Activated CD8-positive, alpha-beta memory T cell treated with anti-CD3 and anti-CD28 coated beads, Interleukin-2, amount 50 U/mL, for 24 hours (primary cell): ENCODE data around the gene STAT6.

Experiments
- DNase-seq: peaks from one replicate; pipeline ENCODE4 v3.0.0-alpha.2; 2020; ENCODE audit errors: extremely low read depth

The STAT6 gene, protein sequence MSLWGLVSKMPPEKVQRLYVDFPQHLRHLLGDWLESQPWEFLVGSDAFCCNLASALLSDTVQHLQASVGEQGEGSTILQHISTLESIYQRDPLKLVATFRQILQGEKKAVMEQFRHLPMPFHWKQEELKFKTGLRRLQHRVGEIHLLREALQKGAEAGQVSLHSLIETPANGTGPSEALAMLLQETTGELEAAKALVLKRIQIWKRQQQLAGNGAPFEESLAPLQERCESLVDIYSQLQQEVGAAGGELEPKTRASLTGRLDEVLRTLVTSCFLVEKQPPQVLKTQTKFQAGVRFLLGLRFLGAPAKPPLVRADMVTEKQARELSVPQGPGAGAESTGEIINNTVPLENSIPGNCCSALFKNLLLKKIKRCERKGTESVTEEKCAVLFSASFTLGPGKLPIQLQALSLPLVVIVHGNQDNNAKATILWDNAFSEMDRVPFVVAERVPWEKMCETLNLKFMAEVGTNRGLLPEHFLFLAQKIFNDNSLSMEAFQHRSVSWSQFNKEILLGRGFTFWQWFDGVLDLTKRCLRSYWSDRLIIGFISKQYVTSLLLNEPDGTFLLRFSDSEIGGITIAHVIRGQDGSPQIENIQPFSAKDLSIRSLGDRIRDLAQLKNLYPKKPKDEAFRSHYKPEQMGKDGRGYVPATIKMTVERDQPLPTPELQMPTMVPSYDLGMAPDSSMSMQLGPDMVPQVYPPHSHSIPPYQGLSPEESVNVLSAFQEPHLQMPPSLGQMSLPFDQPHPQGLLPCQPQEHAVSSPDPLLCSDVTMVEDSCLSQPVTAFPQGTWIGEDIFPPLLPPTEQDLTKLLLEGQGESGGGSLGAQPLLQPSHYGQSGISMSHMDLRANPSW

DNA sequence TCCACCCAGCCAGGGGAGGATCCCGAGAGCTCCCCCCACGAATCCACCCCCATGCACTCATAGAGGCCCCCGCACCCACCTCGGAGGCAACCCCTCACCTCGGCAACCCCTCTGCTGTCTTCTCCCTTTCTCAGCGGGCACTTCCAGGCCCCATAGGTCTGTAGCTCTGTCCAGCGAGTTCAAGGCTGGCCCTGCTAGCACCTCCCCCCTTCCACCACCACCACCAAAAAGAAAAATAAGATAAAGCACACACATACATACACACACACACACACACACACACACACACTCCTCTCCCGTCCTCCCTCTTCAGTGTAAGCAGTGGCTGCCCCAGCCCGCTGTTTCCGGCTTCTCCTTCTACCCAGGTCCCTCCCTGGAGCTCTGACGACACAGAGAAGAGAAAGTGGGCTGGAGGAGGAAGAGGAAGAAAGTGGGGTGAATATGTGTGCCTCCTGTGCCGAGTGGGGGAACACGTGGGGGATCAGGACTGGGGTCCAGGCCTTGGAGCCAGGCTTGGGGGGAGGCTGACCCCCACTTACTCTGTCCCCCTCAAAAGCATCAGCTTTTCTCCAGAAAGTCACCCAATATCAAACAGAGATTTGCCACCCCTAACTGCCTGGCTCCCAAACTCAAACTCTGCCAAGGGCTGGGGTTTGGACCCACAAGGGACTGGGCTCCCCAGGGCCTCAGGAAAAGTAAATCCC lies at the start of gene STAT6:
Gene STAT6 (minus strand): TSS at position 332 of the 704 bp plus-strand sequence. CDS start 3,084 bp downstream, outside the sequence.
- no peak for DNase-seq

GRCh38 chr12:57160741-57161140 lies 49.6 kb upstream of the STAT6 start:
- no peak for DNase-seq

DNA sequence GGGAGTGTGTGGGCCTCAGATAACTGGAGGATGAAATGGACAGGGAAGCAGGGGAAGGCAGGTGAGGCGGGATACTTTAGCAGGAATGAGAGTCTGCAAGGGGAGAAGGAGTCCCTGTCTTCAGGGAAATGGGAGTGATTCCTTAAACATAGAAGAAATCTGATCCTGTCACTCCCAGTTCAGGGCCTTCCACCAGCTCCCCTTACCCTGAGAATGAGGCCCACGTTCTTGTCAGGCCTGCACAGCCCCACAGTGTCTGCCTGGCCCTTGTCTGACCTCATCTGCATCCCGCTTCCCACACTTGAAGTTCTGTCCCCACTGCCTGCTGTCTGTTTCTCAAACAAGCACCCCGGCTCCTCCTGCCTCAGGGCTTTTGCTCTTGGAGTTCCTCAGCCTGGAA lies 48.9 kb upstream of the STAT6 start:
- DNase-seq, result no peak

GRCh38 chr12:57159311-57159710 lies 48.1 kb upstream of the STAT6 start:
- DNase-seq, result no peak

- no peak for DNase-seq
Measured at GRCh38 chr12:57158665-57159064, 47.5 kb upstream of the STAT6 start.

GRCh38 chr12:57158186-57158585 lies 47.0 kb upstream of the STAT6 start:
- no peak for DNase-seq

DNA sequence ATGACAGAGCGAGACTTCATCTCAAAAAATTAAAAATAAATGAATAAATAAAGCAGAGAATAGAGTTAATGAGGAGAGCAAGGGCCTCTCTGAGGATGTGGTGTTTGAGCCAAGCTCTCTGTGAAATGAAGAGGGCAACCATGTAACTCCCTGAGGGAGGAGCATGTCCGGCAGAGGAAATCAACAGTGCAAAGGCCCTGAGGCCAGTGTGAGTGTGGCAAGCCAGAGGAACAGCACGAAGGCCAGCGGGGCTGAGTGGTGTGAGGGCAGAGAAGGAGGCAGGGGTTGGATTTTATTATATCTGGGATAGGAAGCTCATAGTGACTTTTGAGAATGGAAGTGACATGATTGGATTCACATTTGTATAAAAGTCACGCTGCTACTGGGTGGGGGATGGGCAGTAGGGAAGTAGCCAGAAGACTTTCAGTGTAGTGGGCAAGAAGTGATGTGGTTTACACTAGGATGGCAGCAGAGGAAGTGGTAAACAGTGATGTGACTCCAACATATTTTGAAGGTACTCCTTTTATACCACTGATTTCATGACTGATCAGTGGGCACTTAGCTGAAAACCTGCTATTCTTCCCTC lies 46.5 kb upstream of the STAT6 start:
- DNase-seq, result no peak

GRCh38 chr12:57156701-57157403 lies 45.7 kb upstream of the STAT6 start:
- no peak for DNase-seq

GRCh38 chr12:57154804-57155434 lies 43.8 kb upstream of the STAT6 start:
- DNase-seq, result no peak

DNA sequence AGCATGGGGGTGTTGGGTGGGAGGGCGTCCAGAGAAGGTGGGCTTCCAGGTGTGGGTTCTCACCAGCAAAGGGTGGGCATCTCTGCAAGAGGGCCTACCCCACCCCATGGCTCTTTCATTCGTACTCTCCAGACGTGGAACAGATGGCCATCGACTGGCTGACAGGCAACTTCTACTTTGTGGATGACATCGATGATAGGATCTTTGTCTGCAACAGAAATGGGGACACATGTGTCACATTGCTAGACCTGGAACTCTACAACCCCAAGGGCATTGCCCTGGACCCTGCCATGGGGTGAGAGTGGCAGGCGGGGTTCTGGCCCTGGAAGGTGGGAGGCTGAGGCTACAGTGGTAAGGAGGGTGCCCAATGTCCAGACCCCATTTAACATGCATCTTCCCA lies 42.9 kb upstream of the STAT6 start:
- no peak for DNase-seq

- no peak for DNase-seq
Measured at GRCh38 chr12:57153415-57153997, 42.3 kb upstream of the STAT6 start.

- no peak for DNase-seq
Measured at GRCh38 chr12:57152639-57153038, 41.5 kb upstream of the STAT6 start.

DNA sequence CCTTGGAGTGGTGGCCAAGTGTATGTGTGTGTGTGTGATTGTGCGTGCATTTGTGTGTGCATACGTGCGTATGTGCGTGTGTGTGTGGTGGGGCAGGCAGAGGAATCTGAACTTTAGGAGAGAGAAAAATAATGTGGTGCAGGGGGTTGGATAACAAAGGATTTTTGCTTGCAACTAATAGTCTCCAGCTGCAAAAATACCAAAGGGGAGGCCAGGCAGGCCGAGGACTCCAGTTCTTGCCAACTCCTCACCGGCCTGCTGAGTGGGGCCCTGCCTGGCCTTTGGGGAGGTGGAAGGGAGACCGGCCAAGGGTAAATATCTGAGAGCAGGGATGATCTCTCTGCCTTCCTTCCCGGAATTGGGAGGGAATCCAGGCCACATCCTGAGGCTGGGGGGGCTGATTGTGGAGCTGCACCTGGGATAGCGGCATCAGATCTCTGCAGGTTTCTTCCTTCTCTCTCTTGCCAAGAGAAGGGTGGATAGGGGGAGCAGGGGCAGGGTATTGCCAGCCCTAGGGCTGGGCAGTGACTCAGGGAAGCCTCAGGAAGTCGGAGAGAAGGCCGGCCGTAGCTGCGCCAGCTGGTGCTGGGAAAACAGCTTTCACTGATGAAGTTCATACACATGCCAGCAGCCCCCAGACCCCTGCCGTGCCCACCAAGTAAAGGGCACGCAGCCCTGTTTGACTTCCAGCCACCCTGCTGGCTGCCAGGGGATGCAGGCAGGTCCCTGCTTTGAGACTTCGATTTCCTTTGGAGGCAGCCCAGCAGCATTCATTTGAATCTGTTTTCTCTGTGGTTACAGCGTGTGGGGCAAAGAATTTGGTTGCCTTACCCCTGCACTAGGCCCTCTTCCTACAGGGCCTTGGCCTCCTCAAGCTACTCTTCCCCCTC lies 40.8 kb upstream of the STAT6 start:
- DNase-seq, result no peak

DNA sequence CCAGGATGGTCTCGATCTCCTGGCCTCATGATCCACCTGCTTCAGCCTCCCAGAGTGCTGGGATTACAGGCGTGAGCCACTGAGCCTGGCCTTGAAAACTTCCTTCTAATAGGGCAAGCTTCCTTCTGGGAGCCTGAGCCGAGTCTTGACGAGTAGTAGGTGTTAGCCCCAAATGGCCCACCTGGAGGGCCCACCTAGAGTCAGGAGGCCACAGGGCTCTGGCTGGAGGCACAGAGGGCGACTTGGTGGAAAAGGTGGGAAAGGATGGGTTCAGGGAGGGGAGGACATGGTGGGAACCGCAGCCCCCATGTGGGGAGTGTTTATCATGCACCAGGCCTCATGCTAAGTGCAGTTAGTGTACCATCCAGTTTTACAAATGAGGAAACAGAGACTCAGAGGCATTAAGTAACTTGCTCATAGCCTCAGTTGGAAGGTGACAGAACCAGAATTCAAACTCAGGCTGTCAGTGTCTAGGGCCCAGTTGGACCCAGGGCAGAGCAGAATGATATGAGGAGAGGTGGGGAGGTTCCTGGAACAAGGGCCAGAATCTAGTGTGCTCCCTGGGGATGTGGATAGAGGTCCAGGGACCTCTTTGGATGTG lies 39.3 kb upstream of the STAT6 start:
- DNase-seq, result no peak

GRCh38 chr12:57149245-57149900 lies 38.2 kb upstream of the STAT6 start:
- DNase-seq, result no peak

DNA sequence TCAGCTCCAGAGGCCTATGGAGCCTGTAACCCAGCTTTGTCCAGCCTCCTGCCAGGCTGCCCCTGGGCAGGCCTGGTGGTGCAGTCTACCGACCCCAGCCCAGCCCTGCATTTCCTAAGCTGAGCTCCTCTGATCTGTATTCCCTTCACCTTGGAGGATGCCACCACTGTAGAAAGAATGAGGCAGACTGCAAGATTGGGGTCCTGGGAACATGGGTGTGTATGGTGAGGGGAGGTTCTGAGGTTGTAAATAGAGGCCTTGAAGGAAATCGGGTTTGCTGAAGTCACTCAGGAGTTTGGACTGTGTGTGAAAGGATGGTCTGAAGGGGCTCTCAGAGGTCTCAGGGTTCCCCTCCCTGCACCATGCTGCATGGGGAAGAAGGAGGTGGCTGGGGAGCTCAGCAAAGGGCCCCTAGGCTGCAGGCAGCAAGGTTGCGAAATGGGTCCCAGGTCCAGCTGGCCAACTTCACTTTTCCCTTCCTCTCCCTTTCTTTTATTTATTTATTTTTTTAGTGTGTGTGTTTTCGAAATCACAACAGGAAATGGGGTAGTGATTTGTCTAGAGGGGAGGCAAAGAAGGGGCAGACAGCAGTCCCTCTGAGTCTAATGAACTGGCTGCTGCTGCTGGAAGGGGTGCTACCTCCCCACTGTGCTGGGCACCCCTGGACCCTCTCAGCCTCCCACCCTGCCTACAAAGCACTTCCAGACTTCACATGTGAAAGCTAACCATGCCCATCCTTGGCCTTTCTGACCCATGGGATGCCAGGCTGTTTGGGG lies 37.5 kb upstream of the STAT6 start:
- no peak for DNase-seq
